ENCODE data around the gene MPL. TPM values are rescaled to one million over a fixed set of nuclear protein-coding genes. Genes with fewer than 3 reads are reported as not detected.

MPL gene
- total and polyA plus RNA-seq, 9 donors, result 0.09 to 0.18 (median 0.14) TPM; not detected in 3

GRCh38 chr1:43373066-43373940, 35.7 kb downstream of the MPL start:
- Histone ChIP-seq H3K4me3 (ENCODE audit: low read length) (no peak overlapping the region), H3K4me1 (ENCODE audit: control insufficient read depth, insufficient read depth, low read length) (peaks cover 8% of the 10 kb centered on the region), H3K36me3 (ENCODE audit: control insufficient read depth, insufficient read depth, low read length) (peaks cover 9% of the 10 kb centered on the region), H3K9me3 (replicated peaks; ENCODE audit: control insufficient read depth, low read depth, low read length) (no peaks in the 10 kb centered on the region), H3K27ac (ENCODE audit: low read length) (no peak overlapping the region), H3K27me3 (ENCODE audit: control insufficient read depth, insufficient read depth, low read length) (no peaks in the 10 kb centered on the region)
- 78% methylated on average over 3 of the region's 4 CpGs for WGBS (ENCODE audit: insufficient coverage)
- DNase-seq, result no peak

GRCh38 chr1:43376723-43377235, 39.2 kb downstream of the MPL start:
- H3K4me1 ChIP-seq (ENCODE audit: control insufficient read depth, insufficient read depth, low read length), result no peaks in the 10 kb centered on the region
- no peak for DNase-seq
- H3K27ac ChIP-seq (ENCODE audit: low read length), result no peak overlapping the region
- 93% methylated on average over 5 of the region's 7 CpGs for WGBS (ENCODE audit: insufficient coverage)
- no peaks in the 10 kb centered on the region for H3K9me3 ChIP-seq (replicated peaks; ENCODE audit: control insufficient read depth, low read depth, low read length)
- no peak overlapping the region for H3K4me3 ChIP-seq (ENCODE audit: low read length)
- no peaks in the 10 kb centered on the region for H3K27me3 ChIP-seq (ENCODE audit: control insufficient read depth, insufficient read depth, low read length)
- peaks cover 19% of the 10 kb centered on the region for H3K36me3 ChIP-seq (ENCODE audit: control insufficient read depth, insufficient read depth, low read length)

DNA sequence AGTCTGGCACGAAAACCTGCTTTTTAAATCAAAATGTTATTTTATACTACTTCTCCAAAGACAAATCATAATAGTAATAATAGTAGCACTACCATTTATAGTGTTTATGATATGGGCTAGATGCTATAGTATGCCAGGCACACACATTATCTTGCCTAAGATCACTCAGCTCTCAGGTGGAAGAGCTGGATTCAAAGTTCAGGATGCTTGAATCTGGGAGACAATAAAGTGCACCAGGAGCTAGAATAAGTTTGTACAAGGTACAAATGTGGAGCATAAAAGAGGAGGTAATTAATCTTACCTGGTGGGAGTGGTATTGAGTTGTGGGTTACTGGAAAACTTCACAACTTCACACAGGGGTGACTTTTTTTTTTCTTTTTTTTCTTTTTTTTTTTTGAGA, 40.2 kb downstream of the MPL start:
- H3K27me3 ChIP-seq (ENCODE audit: control insufficient read depth, insufficient read depth, low read length), result no peaks in the 10 kb centered on the region
- no peak overlapping the region for H3K27ac ChIP-seq (ENCODE audit: low read length)
- no CpG with 5 or more reads among the region's 1 CpG for WGBS (ENCODE audit: insufficient coverage)

DNA sequence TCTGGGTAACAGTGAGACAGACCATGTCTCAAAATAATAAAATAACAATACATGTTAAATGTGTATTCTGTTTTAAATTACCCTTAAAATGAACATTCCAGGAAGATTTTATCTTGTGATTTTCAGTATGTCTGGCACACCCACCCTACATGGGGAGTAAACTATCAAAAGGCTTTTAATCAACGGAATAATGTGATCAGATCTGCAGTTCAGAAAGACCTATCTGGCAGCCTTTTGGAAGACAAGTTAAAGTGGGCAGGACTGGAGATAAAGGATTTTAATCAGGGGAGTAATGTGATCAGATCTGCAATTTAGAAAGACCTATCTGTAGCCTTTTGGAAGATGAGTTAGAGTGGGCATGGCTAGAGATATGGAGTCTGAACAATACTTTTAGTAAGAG, 41.9 kb downstream of the MPL start:
- H3K27me3 ChIP-seq (ENCODE audit: control insufficient read depth, insufficient read depth, low read length), result no peaks in the 10 kb centered on the region
- H3K9me3 ChIP-seq (replicated peaks; ENCODE audit: control insufficient read depth, low read depth, low read length), result no peaks in the 10 kb centered on the region
- H3K4me3 ChIP-seq (ENCODE audit: low read length), result no peak overlapping the region
- no CpG with 5 or more reads among the region's 1 CpG for WGBS (ENCODE audit: insufficient coverage)
- peaks cover 3% of the 10 kb centered on the region for H3K4me1 ChIP-seq (ENCODE audit: control insufficient read depth, insufficient read depth, low read length)
- H3K36me3 ChIP-seq (ENCODE audit: control insufficient read depth, insufficient read depth, low read length), result peaks cover 42% of the 10 kb centered on the region
- H3K27ac ChIP-seq (ENCODE audit: low read length), result no peak overlapping the region
- DNase-seq, result no peak

More for the DNA sequence above, 40.2 kb downstream of the MPL start:
- DNase-seq, result no peak
- H3K9me3 ChIP-seq (replicated peaks; ENCODE audit: control insufficient read depth, low read depth, low read length), result no peaks in the 10 kb centered on the region
- H3K4me3 ChIP-seq (ENCODE audit: low read length), result no peak overlapping the region
- H3K4me1 ChIP-seq (ENCODE audit: control insufficient read depth, insufficient read depth, low read length), result peaks cover 3% of the 10 kb centered on the region
- H3K36me3 ChIP-seq (ENCODE audit: control insufficient read depth, insufficient read depth, low read length), result peaks cover 29% of the 10 kb centered on the region

- DNase-seq, result peak; percentile 63
- H3K4me1 ChIP-seq (ENCODE audit: control insufficient read depth, insufficient read depth, low read length), result peaks cover 3% of the 10 kb centered on the region
- no peak overlapping the region for H3K27ac ChIP-seq (ENCODE audit: low read length)
- H3K27me3 ChIP-seq (ENCODE audit: control insufficient read depth, insufficient read depth, low read length), result no peaks in the 10 kb centered on the region
- peaks cover 63% of the 10 kb centered on the region for H3K36me3 ChIP-seq (ENCODE audit: control insufficient read depth, insufficient read depth, low read length)
- WGBS (ENCODE audit: insufficient coverage), result 87% methylated on average over 2 of the region's 3 CpGs
- no peak overlapping the region for H3K4me3 ChIP-seq (ENCODE audit: low read length)
- H3K9me3 ChIP-seq (replicated peaks; ENCODE audit: control insufficient read depth, low read depth, low read length), result no peaks in the 10 kb centered on the region
These were observed 44.0 kb downstream of the MPL start for GRCh38 chr1:43381612-43382011.

GRCh38 chr1:43382027-43382779, 44.6 kb downstream of the MPL start:
- no peak overlapping the region for H3K4me3 ChIP-seq (ENCODE audit: low read length)
- H3K9me3 ChIP-seq (replicated peaks; ENCODE audit: control insufficient read depth, low read depth, low read length), result no peaks in the 10 kb centered on the region
- WGBS (ENCODE audit: insufficient coverage), result 19% methylated on average over 4 of the region's 6 CpGs
- DNase-seq, result no peak
- peaks cover 69% of the 10 kb centered on the region for H3K36me3 ChIP-seq (ENCODE audit: control insufficient read depth, insufficient read depth, low read length)
- no peak overlapping the region for H3K27ac ChIP-seq (ENCODE audit: low read length)
- H3K27me3 ChIP-seq (ENCODE audit: control insufficient read depth, insufficient read depth, low read length), result no peaks in the 10 kb centered on the region
- peaks cover 3% of the 10 kb centered on the region for H3K4me1 ChIP-seq (ENCODE audit: control insufficient read depth, insufficient read depth, low read length)

DNA sequence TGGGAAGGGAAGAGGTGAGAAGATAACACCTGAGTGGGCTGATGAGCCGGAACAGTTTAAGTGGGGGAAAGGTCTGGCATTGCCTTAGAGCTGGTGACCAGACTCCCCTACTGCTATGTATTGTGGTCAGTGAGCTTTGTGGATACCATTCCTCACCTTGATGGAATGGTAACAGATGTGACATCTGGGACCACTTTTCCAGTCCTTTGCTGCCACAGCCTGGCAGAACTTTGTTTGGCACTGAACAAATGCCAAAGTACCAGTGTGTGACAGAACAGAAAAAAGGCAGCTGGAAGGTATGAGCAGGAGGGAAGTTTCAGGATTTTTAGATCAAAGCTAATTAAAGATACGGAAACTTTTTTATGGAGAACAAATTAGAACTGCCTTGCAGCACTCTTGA, 45.8 kb downstream of the MPL start:
- Histone ChIP-seq H3K4me3 (ENCODE audit: low read length) (no peak overlapping the region), H3K36me3 (ENCODE audit: control insufficient read depth, insufficient read depth, low read length) (peaks cover 74% of the 10 kb centered on the region), H3K27ac (ENCODE audit: low read length) (no peak overlapping the region), H3K27me3 (ENCODE audit: control insufficient read depth, insufficient read depth, low read length) (no peaks in the 10 kb centered on the region), H3K4me1 (ENCODE audit: control insufficient read depth, insufficient read depth, low read length) (peaks cover 8% of the 10 kb centered on the region), H3K9me3 (replicated peaks; ENCODE audit: control insufficient read depth, low read depth, low read length) (no peaks in the 10 kb centered on the region)
- whole genome bisulfite sequencing (ENCODE audit: insufficient coverage), result 100% methylated on average over 1 of the region's 2 CpGs
- DNase-seq, result no peak

- Histone ChIP-seq H3K4me1 (ENCODE audit: control insufficient read depth, insufficient read depth, low read length) (peaks cover 20% of the 10 kb centered on the region), H3K9me3 (replicated peaks; ENCODE audit: control insufficient read depth, low read depth, low read length) (no peaks in the 10 kb centered on the region), H3K4me3 (ENCODE audit: low read length) (no peak overlapping the region), H3K27ac (ENCODE audit: low read length) (no peak overlapping the region), H3K36me3 (ENCODE audit: control insufficient read depth, insufficient read depth, low read length) (peaks cover 62% of the 10 kb centered on the region), H3K27me3 (ENCODE audit: control insufficient read depth, insufficient read depth, low read length) (no peaks in the 10 kb centered on the region)
- no peak for DNase-seq
- 94% methylated on average over 4 of the region's 6 CpGs for WGBS (ENCODE audit: insufficient coverage)
These were observed 49.1 kb downstream of the MPL start for GRCh38 chr1:43386676-43387075.

DNA sequence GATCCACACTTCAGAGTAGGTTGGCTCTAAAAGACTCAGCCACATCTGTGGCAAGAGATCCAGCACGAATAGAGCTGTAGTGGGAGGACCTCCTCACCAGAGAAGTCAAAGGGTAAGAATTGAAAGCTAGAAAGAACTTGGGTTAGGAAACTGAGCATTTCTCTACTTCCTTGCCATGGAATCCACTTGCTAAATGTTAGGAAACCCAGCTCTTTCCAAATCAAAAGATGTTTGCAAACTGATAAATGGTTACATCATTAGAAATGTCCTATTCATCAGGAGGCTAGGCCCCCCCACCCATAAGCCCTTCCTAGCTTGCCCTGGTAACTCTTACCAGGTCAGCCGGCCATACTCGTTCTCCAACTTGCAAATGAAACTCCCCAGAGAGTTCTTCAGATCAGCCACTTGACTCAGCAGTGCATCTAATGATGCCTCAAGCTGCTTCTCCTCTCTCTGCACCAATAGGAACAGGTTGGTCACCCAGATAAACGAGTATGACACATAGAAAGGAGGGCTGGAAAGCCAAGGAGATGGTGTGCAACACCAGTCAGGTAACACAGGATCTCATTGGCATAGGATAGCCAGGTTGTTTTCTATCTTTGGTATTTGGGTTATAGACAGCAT, 50.5 kb downstream of the MPL start:
- Histone ChIP-seq H3K27me3 (ENCODE audit: control insufficient read depth, insufficient read depth, low read length) (no peaks in the 10 kb centered on the region), H3K9me3 (replicated peaks; ENCODE audit: control insufficient read depth, low read depth, low read length) (no peaks in the 10 kb centered on the region), H3K4me1 (ENCODE audit: control insufficient read depth, insufficient read depth, low read length) (peaks cover 17% of the 10 kb centered on the region), H3K4me3 (ENCODE audit: low read length) (no peak overlapping the region), H3K27ac (ENCODE audit: low read length) (no peak overlapping the region), H3K36me3 (ENCODE audit: control insufficient read depth, insufficient read depth, low read length) (peaks cover 48% of the 10 kb centered on the region)
- no CpG with 5 or more reads among the region's 4 CpGs for WGBS (ENCODE audit: insufficient coverage)
- DNase-seq, result no peak

DNA sequence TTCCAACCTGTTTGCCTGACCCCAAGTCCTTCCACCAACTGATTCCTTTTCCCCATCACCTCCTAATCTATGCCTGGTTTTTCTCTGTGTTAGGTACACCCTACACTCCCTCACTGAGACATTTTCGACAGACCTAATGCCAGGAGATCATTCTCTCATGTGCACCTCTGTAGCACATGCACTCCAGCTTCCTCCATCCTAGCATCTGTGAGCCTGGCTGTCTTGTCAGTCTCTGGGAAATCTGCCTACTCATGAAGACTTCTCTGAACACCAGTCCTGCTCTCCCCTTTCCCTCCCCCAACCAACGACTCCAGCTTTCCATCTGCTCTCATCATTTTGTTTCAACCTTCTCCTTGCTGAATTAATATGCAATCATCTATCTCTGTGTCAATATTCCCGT, 51.0 kb downstream of the MPL start:
- 35% methylated on average over 3 of the region's 3 CpGs for WGBS (ENCODE audit: insufficient coverage)
- H3K27me3 ChIP-seq (ENCODE audit: control insufficient read depth, insufficient read depth, low read length), result no peaks in the 10 kb centered on the region
- H3K27ac ChIP-seq (ENCODE audit: low read length), result no peak overlapping the region
- peaks cover 43% of the 10 kb centered on the region for H3K36me3 ChIP-seq (ENCODE audit: control insufficient read depth, insufficient read depth, low read length)
- H3K9me3 ChIP-seq (replicated peaks; ENCODE audit: control insufficient read depth, low read depth, low read length), result no peaks in the 10 kb centered on the region
- H3K4me3 ChIP-seq (ENCODE audit: low read length), result peak overlapping the region; percentile 84
- DNase-seq, result no peak
- peaks cover 17% of the 10 kb centered on the region for H3K4me1 ChIP-seq (ENCODE audit: control insufficient read depth, insufficient read depth, low read length)

Data from muscle of leg (tissue), 11 donors.